ENCODE measurements around the gene C14orf119.

DNA sequence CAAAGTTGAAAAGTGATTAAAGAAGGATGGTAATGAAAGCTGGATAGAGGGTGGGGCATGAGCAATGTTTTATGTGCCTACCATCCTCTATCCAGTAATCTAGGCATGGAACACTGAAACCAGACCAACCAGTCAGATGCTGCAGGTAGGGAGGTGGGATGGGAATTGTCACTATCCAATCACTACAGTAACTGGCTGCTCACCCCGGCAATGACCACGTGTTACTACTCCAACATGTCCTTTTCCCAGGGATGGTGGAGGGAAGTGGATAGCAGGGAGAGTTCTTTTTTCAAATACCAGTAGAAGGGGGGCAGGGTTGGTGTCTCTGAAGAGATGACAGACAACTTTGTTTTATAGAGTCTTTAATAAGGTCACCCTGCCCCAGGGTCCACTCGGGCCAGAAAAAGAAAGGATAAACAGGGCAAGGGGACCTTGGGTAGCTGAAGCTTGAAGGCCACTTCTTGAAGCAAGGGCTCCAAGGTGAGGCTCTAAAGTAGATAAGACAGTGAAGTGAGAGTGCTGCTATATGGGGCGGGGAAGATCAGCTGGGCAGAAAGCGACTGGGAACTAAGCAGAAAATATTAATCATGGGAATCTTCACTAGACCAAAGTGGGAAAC, 23.3 kb upstream of the C14orf119 start:
- TF ChIP-seq CHD4 (IDR thresholded peaks at IDR 0.05; ENCODE audit: insufficient read depth, insufficient replicate concordance, low read depth, low read length, poor library complexity, severe bottlenecking) (no peak), RAD21 (CRISPR knock-in tag; conservative IDR thresholded peaks at IDR 0.05 in 1 of 2, IDR thresholded peaks at IDR 0.05 in 1 of 2) (no peak), KDM5B (IDR thresholded peaks at IDR 0.05; ENCODE audit: insufficient replicate concordance, low read depth, low read length) (no peak), CBX8 (IDR thresholded peaks at IDR 0.05; ENCODE audit: borderline replicate concordance, extremely low read depth, low read depth, low read length, poor library complexity, severe bottlenecking) (no peak), PHF20 (IDR thresholded peaks at IDR 0.05; ENCODE audit: partially characterized antibody) (no peak), CHD2 (IDR thresholded peaks at IDR 0.05; ENCODE audit: low read depth, low read length) (no peak), SIN3B (IDR thresholded peaks at IDR 0.05; ENCODE audit: low read depth) (no peak), EP300 (IDR thresholded peaks at IDR 0.05; ENCODE audit: low read length) (no peak), ZBTB7A (IDR thresholded peaks at IDR 0.05; ENCODE audit: borderline replicate concordance, control insufficient read depth, low read depth, low read length) (no peak), POLR2AphosphoS5 (IDR thresholded peaks at IDR 0.05; ENCODE audit: control insufficient read depth, insufficient read depth, low read depth, low read length) (no peak), ZNF444 (CRISPR knock-in tag; IDR thresholded peaks at IDR 0.05) (no peak)
- TF ChIP-seq, protein P1, sequence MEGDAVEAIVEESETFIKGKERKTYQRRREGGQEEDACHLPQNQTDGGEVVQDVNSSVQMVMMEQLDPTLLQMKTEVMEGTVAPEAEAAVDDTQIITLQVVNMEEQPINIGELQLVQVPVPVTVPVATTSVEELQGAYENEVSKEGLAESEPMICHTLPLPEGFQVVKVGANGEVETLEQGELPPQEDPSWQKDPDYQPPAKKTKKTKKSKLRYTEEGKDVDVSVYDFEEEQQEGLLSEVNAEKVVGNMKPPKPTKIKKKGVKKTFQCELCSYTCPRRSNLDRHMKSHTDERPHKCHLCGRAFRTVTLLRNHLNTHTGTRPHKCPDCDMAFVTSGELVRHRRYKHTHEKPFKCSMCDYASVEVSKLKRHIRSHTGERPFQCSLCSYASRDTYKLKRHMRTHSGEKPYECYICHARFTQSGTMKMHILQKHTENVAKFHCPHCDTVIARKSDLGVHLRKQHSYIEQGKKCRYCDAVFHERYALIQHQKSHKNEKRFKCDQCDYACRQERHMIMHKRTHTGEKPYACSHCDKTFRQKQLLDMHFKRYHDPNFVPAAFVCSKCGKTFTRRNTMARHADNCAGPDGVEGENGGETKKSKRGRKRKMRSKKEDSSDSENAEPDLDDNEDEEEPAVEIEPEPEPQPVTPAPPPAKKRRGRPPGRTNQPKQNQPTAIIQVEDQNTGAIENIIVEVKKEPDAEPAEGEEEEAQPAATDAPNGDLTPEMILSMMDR (IDR thresholded peaks at IDR 0.05 in 2 of 3, conservative IDR thresholded peaks at IDR 0.05 in 1 of 3; ENCODE audit: insufficient read depth in 2 of 3, low read depth in 1 of 3, low read length in 3 of 3): no peak
- TF ChIP-seq, protein P2, sequence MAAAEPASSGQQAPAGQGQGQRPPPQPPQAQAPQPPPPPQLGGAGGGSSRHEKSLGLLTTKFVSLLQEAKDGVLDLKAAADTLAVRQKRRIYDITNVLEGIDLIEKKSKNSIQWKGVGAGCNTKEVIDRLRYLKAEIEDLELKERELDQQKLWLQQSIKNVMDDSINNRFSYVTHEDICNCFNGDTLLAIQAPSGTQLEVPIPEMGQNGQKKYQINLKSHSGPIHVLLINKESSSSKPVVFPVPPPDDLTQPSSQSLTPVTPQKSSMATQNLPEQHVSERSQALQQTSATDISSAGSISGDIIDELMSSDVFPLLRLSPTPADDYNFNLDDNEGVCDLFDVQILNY (CRISPR knock-in tag; IDR thresholded peaks at IDR 0.05): no peak
- TF ChIP-seq, protein P3, sequence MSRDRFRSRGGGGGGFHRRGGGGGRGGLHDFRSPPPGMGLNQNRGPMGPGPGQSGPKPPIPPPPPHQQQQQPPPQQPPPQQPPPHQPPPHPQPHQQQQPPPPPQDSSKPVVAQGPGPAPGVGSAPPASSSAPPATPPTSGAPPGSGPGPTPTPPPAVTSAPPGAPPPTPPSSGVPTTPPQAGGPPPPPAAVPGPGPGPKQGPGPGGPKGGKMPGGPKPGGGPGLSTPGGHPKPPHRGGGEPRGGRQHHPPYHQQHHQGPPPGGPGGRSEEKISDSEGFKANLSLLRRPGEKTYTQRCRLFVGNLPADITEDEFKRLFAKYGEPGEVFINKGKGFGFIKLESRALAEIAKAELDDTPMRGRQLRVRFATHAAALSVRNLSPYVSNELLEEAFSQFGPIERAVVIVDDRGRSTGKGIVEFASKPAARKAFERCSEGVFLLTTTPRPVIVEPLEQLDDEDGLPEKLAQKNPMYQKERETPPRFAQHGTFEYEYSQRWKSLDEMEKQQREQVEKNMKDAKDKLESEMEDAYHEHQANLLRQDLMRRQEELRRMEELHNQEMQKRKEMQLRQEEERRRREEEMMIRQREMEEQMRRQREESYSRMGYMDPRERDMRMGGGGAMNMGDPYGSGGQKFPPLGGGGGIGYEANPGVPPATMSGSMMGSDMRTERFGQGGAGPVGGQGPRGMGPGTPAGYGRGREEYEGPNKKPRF (IDR thresholded peaks at IDR 0.05; ENCODE audit: low read depth, low read length): no peak

All from K562 (cell line).